ENCODE results near the gene GLT1D1.
"Not testable (repeated sequence)": the region's sequence is repeated elsewhere in the genome, so short reads cannot be mapped to it uniquely, and the experiment has no call there.

The GLT1D1 gene

GRCh38 chr12:128820723-128821432 lies 32.4 kb upstream of the GLT1D1 start:
- no peak for FAIRE-seq

- no peak for FAIRE-seq
These were observed 29.9 kb upstream of the GLT1D1 start for GRCh38 chr12:128823216-128823915.

GRCh38 chr12:128823916-128824839 lies 29.1 kb upstream of the GLT1D1 start, which contains the start of gene SLC15A4:
Gene SLC15A4 (minus strand): TSS chr12:128823958. CDS start chr12:128823943, 15 bp downstream.
- FAIRE-seq: no peak

GRCh38 chr12:128825835-128826234 lies 27.4 kb upstream of the GLT1D1 start:
- FAIRE-seq: no peak

- FAIRE-seq: no peak
These were observed 25.6 kb upstream of the GLT1D1 start for GRCh38 chr12:128827724-128828123.

GRCh38 chr12:128829861-128830504 lies 23.3 kb upstream of the GLT1D1 start:
- no peak for FAIRE-seq

- FAIRE-seq: no peak
These were observed 22.8 kb upstream of the GLT1D1 start for GRCh38 chr12:128830505-128830893.

GRCh38 chr12:128833418-128833817 lies 19.9 kb upstream of the GLT1D1 start:
- no peak for FAIRE-seq

GRCh38 chr12:128839885-128840284 lies 13.4 kb upstream of the GLT1D1 start:
- not testable (repeated sequence) for FAIRE-seq

- no peak for FAIRE-seq
These were observed 12.3 kb upstream of the GLT1D1 start for GRCh38 chr12:128840862-128841468.

GRCh38 chr12:128842579-128842978 lies 10.7 kb upstream of the GLT1D1 start:
- FAIRE-seq: no peak

- no peak for FAIRE-seq
These were observed 9.7 kb upstream of the GLT1D1 start for GRCh38 chr12:128843538-128843937.

GRCh38 chr12:128844031-128844635 lies 9.1 kb upstream of the GLT1D1 start:
- FAIRE-seq: no peak

GRCh38 chr12:128846671-128847070 lies 6.6 kb upstream of the GLT1D1 start:
- not testable (repeated sequence) for FAIRE-seq

- no peak for FAIRE-seq
These were observed 4.9 kb upstream of the GLT1D1 start for GRCh38 chr12:128848371-128848770.

GRCh38 chr12:128849806-128850205 lies 3.5 kb upstream of the GLT1D1 start:
- not testable (repeated sequence) for FAIRE-seq

- no peak for FAIRE-seq
These were observed 2.9 kb upstream of the GLT1D1 start for GRCh38 chr12:128850400-128850799.

GRCh38 chr12:128851429-128851828 lies 1.8 kb upstream of the GLT1D1 start:
- not testable (repeated sequence) for FAIRE-seq

- no peak for FAIRE-seq
These were observed 1.1 kb upstream of the GLT1D1 start for GRCh38 chr12:128852026-128852698.

- no peak for FAIRE-seq
These were observed 421 bp downstream of the GLT1D1 start for GRCh38 chr12:128853600-128854197.
